ENCODE results near the gene TSFM.

Gene TSFM

DNA sequence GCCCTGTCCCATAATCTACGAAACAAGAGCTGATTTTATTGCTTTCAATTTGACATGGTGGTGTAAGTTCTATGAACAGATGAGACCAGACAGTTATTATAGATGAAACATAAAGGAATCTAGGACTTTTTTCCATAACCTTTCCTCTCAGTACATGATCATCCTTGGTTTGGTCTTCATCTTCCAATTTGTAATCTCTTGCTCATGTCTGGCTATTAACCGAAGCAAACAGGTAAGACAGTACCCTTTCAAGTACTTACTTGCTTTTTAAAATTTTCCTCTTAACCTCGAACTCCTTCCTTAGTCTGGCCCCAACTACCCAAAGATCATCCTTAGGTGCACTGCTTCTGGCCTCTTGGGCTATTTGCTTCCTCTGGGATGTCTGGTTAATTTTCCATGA is 36.6 kb upstream of the TSFM start:
- no peak for DNase-seq

DNA sequence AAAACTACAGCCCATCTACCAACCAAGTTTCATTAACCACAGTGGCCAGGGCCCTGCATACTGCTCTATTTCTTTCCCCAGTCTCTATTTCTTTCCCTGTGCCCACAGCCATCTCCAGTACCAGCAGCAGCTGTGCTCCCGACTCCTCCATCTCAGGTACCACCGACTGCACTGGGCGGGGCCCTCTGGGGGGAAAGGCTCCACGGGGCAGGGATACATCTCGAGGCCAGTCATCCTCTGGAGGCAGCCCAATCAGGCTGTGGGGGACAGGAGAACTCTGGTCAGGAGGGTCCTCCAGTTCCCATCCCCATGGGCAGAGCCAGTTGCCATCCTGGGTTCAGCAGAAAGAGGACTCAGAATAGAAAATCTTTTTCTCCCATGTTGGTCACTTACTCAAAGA is 33.5 kb upstream of the TSFM start:
- DNase-seq = no peak

DNA sequence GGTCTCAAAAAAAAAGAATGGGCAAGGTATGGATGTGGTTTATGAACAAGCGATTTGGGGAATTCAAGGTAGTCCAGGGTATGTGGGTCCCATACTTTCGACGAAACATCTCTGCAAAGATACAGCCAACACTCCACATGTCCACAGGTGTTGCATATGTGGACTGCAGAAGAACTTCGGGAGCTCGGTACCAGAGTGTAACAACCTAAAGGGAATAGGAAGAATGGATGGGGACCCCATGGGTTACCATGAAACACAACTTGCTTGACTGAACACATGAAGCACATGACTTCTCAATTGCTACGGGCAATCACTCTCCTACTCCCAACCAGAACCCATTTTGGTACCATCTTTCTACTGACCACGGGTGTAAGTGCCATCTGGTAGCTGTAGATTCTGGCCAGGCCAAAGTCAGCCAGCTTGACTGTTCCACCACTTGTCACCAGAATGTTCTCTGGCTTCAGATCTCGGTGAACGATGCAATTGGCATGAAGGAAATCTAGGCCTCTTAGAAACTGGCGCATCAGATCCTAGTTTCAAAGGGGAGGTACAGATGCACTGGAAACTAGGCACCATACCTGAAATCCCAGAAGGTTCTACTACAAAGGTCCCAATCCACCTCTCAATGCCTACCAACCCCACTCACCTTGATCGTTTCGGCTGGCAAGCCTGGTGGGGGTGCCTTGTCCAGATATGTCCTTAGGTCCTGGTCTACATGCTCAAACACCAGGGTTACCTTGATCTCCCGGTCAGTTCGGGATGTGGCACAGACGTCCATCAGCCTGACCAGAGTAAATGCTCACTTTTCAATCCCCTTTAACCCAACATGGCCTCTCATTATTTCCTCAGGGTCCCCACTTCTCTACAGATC is 31.8 kb upstream of the TSFM start:
- no peak for DNase-seq

- no peak for DNase-seq
These were observed 31.2 kb upstream of the TSFM start for GRCh38 chr12:57751432-57751787.

- peak; percentile 100 for DNase-seq
These were observed 30.6 kb upstream of the TSFM start, which contains the start of gene CDK4 for GRCh38 chr12:57751788-57752667. Gene CDK4 (minus strand): TSS chr12:57752310. CDS start chr12:57751717, 593 bp downstream.

GRCh38 chr12:57752668-57753000 is 30.0 kb upstream of the TSFM start:
- DNase-seq = no peak

DNA sequence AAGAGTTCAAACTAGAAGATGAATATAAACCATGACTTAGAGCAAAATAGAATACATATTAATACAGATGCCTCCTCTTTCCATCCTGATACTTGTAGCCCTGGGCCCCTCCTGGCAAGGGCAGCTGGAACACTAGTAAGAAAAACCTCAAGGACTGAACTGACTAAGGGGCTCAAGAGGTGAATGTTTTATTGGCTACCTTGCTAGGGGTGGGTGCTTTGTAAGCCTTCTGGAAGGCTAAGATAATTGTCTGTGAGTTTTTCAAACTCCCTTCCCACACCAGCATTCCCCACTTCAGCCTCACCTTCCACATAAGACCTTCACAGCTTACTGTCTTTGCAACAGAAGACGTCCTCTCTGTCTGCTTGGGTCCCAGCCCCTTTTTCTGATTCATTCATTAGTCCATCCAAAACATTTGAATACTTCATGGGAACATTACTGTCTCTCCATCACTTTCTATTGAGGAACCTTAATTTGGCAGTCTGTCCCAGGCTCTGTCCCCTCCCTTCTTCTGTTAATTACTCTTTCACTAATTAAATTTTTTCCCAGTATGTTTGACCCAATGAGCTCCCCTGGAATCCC is 28.7 kb upstream of the TSFM start:
- no peak for DNase-seq

- DNase-seq = peak; percentile 97
These were observed 28.0 kb upstream of the TSFM start, which contains the start of gene MARCHF9 for GRCh38 chr12:57754411-57755193. Gene MARCHF9 (plus strand): TSS chr12:57755103. CDS start chr12:57755529, 426 bp downstream.

DNA sequence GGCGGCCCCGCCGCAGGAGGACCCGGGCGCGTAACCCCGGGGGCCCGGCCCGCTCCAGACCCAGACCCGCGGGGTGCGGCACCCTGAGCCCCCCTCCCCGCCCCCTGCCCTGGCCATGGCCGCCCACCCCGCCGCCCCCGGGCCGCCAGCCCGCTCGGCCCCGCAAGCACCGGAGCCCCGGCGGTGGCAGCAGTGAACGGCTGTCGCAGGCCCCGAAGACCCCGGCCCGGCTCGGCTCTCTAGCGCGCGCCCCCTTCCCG is 27.5 kb upstream of the TSFM start:
- no peak for DNase-seq

DNA sequence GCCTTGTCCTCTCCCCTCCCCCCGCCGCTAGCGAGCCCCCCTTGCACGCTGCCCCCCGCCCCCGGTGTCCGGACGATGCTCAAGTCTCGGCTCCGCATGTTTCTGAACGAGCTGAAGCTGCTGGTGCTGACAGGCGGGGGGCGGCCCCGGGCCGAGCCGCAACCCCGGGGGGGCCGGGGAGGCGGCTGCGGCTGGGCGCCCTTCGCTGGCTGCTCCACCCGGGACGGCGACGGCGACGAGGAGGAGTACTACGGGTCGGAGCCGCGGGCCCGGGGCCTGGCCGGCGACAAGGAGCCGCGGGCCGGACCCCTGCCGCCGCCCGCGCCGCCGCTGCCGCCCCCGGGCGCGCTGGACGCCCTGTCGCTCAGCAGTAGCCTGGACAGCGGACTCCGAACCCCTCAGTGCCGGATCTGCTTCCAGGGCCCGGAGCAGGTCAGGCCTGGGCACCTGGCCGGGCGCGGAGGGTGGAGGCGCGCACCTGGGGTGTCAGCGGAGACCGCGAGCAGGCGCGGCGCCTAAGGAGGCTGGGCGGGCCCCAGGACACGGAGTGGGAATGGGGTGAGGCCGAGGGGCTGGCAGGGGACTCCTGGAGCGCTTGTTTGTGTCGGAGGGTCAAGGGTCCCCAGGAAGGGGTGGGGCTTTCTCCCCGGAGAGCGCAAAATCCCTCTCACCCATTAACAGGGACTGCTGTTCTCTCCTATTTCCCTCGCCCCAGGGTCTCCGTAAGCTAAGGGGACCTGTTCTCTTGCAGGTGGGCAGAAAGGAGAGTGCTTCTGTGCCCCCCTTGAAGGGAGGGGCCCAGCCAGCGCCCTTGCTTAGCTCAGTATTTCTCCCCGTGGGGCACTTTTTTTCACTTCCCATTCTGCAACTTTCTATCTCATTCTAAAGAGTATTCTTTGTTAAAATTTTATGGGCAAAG is 26.9 kb upstream of the TSFM start:
- peak; percentile 83 for DNase-seq

DNA sequence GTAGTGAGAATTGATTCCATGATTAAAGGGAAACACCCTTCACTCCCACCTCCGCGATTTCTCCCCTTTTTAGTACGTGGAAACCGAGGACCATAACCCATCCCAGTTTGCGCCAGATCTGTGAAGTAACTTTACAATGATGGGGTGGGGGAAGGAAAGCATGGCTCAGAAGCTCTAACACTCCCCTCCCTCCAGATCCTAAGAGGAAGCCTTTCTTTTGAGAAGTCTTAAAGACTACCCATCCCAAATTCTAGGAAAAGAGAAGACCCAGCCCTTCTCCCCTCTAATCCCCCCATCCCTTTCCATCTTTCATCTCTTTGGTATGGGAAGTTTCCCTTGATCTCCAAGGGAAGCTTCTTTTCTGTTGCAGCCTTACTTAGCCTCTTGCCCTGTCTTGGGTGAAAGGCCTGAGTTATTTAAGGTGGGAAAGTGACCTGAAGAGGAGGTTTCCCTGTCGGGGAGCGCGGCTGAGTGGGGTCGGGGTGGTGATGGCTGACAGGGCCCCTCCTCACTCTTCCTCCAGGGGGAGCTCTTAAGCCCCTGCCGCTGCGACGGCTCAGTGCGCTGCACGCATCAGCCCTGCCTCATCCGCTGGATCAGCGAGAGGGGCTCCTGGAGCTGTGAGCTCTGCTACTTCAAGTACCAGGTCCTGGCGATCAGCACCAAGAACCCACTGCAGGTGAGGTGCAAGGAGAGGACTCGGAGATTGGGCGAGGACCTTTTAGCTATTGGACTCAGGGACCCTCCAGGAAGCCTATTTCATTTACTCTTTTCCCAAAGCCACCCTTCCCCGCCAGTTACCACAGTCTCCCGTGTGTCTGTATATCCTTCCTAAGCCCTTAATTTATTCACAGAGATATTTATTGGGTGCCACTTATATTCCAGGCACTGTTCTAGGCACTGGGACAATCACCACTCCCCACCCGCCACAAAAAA is 25.9 kb upstream of the TSFM start:
- peak; percentile 68 for DNase-seq

GRCh38 chr12:57757771-57758170 is 24.8 kb upstream of the TSFM start:
- DNase-seq = no peak

DNA sequence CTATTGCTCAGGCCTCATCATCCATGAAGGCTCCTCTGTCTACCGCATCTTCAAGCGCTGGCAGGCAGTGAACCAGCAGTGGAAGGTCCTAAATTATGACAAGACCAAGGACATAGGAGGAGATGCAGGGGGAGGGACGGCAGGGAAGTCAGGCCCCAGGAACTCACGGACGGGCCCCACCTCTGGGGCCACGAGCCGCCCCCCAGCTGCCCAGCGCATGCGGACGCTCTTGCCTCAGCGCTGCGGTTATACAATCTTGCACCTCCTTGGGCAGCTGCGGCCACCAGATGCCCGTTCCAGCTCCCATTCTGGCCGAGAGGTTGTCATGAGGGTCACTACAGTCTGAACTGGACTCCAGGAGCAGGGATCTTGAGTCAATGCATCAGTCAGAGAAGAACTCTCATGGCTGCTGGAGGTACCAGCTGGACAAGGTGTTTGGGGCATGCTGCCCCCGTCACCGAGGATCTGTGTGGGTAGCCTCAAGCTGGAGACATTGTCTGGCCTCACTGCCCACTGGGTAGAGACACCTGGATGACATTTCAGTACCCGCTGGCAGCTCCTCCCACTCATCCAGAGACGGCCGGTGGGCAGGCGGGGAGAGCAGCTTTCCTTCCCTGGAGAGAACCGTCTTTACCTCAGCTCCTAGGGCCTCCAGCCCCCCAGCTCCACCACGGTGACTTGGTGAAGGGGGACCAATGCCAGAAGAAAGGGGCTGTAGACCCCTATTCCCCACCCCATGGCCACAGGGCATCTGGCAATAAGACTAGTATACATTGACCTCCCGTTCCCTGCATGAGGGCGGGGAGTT is 23.8 kb upstream of the TSFM start:
- DNase-seq = no peak

DNA sequence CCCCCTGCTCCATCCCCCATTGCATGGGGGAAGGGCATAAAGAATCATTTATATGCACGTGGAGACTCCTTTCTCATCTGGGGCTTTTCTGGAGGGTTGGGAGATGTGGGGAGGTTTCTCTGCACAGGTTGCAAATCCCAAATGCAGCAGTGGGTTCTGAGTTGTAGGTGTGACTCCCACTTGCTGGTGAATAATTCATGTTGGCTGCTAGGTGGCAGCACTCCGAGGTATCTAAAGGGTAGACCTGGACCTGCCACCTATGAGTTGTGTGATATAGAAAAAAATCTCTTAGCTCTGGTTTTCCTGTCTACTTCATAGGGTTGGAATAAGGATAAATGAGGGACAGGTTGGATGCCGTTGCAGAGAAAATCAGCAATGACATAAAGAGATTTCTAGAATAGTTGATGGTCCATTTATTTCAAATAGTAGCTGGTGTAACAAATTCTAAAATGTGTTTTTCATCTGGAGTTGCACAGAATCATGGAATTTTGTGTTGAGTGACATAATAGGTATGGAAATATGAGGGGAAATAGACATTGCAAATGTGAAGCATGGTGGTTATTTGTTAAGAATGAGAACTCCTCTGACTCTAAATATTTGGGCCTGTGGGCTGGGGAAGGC is 23.1 kb upstream of the TSFM start:
- peak; percentile 54 for DNase-seq

DNA sequence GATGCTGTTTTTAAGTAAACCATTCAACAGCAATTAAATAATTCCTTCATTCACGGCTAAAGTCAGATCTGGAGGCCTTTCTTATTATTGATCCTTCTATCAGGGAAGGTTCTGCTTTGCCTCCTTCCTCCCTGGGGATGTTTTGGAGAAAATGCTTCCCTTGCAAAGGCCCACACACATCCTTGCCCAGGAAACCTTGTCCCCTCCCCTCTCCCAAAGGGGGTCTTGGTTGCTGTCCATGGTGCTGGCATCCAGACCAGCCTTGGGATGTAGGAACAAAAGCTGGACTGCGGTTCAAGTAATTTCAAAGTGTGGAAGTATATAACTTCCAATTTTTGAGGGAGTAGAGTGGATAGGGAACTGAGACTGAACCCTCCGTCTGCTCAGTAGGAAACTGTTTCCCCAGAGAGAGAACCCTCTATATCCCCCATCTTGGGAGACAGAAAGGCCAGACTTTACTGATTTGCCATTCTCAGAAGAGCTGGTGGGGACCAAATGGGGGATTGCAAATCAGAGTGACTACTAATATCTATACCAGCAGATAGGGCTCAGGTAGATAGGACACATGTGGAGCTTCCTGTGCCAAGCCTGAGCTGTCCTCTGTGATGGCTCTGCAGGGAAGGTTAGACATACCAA is 22.1 kb upstream of the TSFM start:
- no peak for DNase-seq

DNA sequence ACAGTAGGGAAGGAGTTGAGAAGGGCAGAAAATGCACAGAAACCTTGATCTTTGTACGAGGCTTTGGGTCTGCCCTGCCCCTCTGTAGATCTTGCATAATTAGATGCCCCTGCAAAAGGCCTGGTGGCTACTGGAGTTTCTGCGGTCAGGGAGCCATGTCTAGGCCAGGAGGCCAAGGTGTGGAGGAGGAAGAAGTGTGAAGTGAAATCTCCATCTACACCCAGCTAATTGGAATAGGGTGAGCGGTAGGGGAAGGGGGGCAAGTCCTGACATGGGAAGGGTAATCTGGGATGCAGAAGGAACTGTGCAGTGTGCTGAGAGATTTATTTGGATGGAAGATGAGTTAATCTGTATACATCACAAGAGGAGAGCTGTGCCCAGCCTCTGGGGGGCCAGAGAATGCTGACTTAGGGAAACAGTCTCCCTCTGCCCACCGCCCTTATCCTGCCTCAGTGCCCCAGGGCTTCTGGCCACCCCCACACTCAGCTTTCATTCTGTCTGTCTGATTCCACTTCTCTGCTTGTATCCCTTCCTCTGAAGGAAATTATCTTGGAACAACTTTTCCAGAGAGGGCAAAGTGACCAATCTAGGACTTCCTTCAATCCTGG is 21.1 kb upstream of the TSFM start:
- no peak for DNase-seq

DNA sequence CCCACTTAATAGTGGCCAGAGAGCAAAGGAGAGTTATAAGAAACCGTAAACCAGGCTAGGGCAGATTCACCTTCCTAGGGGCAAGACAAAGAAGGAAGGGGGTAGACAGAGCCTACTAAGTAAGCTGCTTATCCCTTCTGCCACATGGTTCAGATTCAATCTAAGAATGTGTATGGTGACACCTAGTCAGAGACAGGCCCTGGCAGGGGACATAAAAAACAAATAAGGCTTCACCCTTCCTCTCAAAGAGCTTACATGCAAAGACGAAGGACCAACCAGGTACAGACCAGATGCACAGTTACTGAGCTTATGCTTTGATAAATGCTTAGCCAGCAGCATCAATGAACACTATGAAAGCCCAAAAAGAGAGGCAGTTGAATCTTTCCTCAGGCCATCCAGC is 20.1 kb upstream of the TSFM start:
- DNase-seq = no peak

DNA sequence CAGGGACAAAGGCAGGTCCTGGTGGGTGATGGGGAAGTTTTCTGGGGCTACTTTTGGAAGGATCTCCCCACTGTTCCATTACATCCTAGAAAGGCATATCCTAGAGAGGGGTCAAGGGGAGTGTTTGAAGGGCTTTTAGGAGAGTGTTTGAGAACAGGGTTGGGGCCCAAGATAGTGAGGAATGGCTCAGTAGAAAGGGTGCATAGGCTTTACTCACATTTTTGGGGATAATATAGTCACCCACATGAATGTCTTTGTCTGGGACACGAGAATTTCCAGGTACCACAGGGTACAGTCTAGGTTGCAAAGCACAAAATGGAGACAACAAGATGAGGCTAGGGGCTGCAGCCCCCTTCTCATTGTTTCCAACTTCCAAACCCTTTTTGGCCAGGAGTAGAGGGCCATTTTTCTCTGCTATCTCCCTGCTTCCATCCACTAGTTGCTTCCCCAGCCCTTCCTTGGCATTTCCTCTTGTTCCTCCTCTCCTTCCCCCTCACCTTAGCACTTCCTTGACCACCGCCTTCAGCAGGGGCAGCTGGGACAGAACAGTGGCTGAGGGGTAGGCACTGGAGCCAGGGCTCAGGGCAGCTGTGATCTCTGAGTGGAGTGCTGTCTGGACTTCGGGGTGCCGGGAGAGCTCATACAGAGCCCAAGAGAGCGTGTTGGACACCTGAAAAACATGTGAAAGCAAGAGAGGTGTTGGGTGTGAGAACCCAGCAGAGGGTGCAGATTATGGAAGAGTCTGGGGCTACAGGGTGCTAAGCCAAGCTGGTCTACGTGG is 18.5 kb upstream of the TSFM start:
- DNase-seq = no peak
